Suppressor macrophage treated with lipopolysaccharide for 1 hour (primary cell): ENCODE measurements around the gene ONECUT2.

Source experiments
- DNase-seq, 3 donors: peaks; one replicate each; pipeline ENCODE4 v3.0.0-alpha.2; 2020 to 2022

Gene ONECUT2

GRCh38 chr18:57533006-57533867 is 98.1 kb downstream of the ONECUT2 start:
- DNase-seq, result no peak

GRCh38 chr18:57533868-57534510 is 98.8 kb downstream of the ONECUT2 start:
- no peak for DNase-seq

DNA sequence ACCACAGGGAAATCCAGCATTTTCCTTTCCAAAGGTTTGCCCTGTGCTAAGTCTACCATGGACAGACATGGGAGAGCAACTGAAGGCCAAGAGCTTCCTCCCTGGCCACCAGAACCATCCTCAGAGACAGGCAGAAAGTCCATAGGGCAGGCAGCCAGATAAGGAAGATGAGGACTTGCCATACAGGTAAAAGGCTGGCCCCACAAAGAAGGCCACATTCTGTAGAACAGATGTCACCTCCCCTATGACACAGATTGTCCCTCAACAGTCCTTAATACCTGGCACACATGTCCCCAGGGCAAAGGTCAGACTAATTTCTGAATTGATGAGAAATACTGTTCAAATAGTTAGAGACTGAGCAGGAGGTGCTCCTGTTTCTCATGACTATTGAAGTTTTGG is 99.3 kb downstream of the ONECUT2 start:
- DNase-seq, result no peak

GRCh38 chr18:57538614-57539013 is 103.4 kb downstream of the ONECUT2 start:
- DNase-seq, result no peak

DNA sequence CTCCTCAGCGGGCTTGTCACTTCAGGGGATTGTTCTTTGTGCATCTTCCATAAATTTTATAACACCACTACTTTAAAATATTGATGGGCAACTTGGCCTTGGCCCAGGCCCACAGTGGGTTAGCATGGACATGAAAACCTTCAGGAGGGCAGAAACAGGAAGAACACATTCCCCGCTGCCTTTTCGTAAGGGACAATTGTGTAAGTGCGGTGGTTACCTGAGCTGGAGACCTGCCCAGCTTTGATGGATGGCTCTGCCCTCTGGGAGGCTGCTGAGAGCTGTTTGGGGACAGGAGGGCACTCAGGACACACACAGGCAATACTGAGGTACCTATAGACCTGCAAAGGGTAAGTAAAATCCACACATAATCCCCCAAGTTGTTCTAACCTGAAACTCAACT is 104.5 kb downstream of the ONECUT2 start:
- no peak for DNase-seq
